OCI-LY1 (cell line): Measurements from ENCODE around the gene NEDD4L.

ENCODE experiments used
- H2AFZ ChIP-seq: fragments of 200-600 bp; sonication (generic), shearing (Covaris generic); 2 replicates; pipeline ENCODE4 v1.6.0; 2014; ENCODE audit warnings: antibody characterized with exemption, mild to moderate bottlenecking, low read length
- H3F3A ChIP-seq: fragments of 200-600 bp; sonication (generic), shearing (Covaris generic); 2 replicates; pipeline ENCODE4 v1.6.0; 2014; ENCODE audit warnings: mild to moderate bottlenecking, antibody characterized with exemption, low read length, moderate library complexity; ENCODE audit not compliant: insufficient read depth
- H3K27ac ChIP-seq: fragments of 200-600 bp; sonication (generic); 2 replicates; pipeline ENCODE4 v1.5.1; 2014; ENCODE audit warnings: low read length, mixed run types, mild to moderate bottlenecking, low read depth; ENCODE audit not compliant: poor library complexity, severe bottlenecking
- H3K27me3 ChIP-seq: fragments of 200-600 bp; sonication (generic); 2 replicates; pipeline ENCODE4 v1.6.0; 2014; ENCODE audit warnings: antibody characterized with exemption, mild to moderate bottlenecking, low read length, moderate library complexity; ENCODE audit not compliant: insufficient read depth
- H3K36me3 ChIP-seq: fragments of 200-600 bp; sonication (generic); 2 replicates; pipeline ENCODE4 v1.6.1; 2014; ENCODE audit warnings: mild to moderate bottlenecking, antibody characterized with exemption, low read length, moderate library complexity, mixed read lengths; ENCODE audit not compliant: insufficient read depth
- H3K4me1 ChIP-seq: fragments of 200-600 bp; sonication (generic); 2 replicates; pipeline ENCODE4 v1.5.1; 2014; ENCODE audit warnings: mild to moderate bottlenecking, low read length, moderate library complexity; ENCODE audit not compliant: insufficient read depth, severe bottlenecking
- H3K4me2 ChIP-seq: fragments of 200-600 bp; sonication (generic), shearing (Covaris generic); 2 replicates; pipeline ENCODE4 v1.6.1; 2014; ENCODE audit warnings: low read length
- H3K4me3 ChIP-seq: fragments of 200-600 bp; sonication (generic); 2 replicates; pipeline ENCODE4 v1.5.1; 2014; ENCODE audit warnings: low read length, low read depth, mild to moderate bottlenecking, mixed read lengths; ENCODE audit not compliant: poor library complexity, severe bottlenecking
- H3K79me2 ChIP-seq: fragments of 200-600 bp; shearing (Covaris generic); 2 replicates; pipeline ENCODE4 v1.6.1; 2016; ENCODE audit warnings: mixed run types, low read length, mixed read lengths; ENCODE audit not compliant: insufficient read depth
- H3K9ac ChIP-seq: fragments of 200-600 bp; sonication (generic), shearing (Covaris generic); 2 replicates; pipeline ENCODE4 v1.6.1; 2014; ENCODE audit warnings: mild to moderate bottlenecking, low read length, mixed read lengths
- H3K9me2 ChIP-seq: fragments of 200-600 bp; sonication (generic), shearing (Covaris generic); 2 replicates; pipeline ENCODE4 v1.6.1; 2014; ENCODE audit warnings: low read depth, mild to moderate bottlenecking, low read length, mixed read lengths
- H3K9me3 ChIP-seq: fragments of 200-600 bp; shearing (Covaris generic); 2 replicates; pipeline ENCODE4 v1.6.1; 2014; ENCODE audit warnings: low read length, mixed read lengths
- H4K20me1 ChIP-seq: fragments of 200-600 bp; sonication (generic), shearing (Covaris generic); 2 replicates; pipeline ENCODE4 v1.6.0; 2016; ENCODE audit warnings: mild to moderate bottlenecking, low read length; ENCODE audit not compliant: insufficient read depth
- CTCF ChIP-seq: fragments of 200-600 bp; sonication (generic), shearing (Covaris generic); IDR thresholded peaks from 2 replicates; pipeline ENCODE4 v1.5.1; 2017; ENCODE audit warnings: mild to moderate bottlenecking, antibody characterized with exemption, low read length, moderate library complexity, mixed read lengths
- EZH2 ChIP-seq: fragments of 200-600 bp; sonication (generic), shearing (Covaris generic); IDR thresholded peaks from 2 replicates; pipeline ENCODE4 v1.8.0; 2017; ENCODE audit warnings: borderline replicate concordance, mixed run types, mild to moderate bottlenecking, antibody characterized with exemption, low read length, moderate library complexity, mixed read lengths

The NEDD4L gene

GRCh38 chr18:58058720-58059119 is 14.7 kb downstream of the NEDD4L start:
- no peaks in the 10 kb centered on the region for H3K4me1 ChIP-seq
- no peaks in the 10 kb centered on the region for H3K9me2 ChIP-seq
- H3K9ac ChIP-seq = no peak overlapping the region
- H3K27me3 ChIP-seq = peaks cover 6% of the 10 kb centered on the region; the same call in 1 of the 2 replicates
- H3K4me3 ChIP-seq = no peak overlapping the region
- H3K27ac ChIP-seq = no peak overlapping the region
- no peaks in the 10 kb centered on the region for H3K9me3 ChIP-seq
- TF ChIP-seq CTCF (no peak), EZH2 (no peak)
- H3K36me3 ChIP-seq = no peaks in the 10 kb centered on the region
- no peak overlapping the region for H2AFZ ChIP-seq
- no peaks in the 10 kb centered on the region for H3F3A ChIP-seq
- H3K79me2 ChIP-seq = no peaks in the 10 kb centered on the region
- H4K20me1 ChIP-seq = no peaks in the 10 kb centered on the region
- H3K4me2 ChIP-seq = no peak overlapping the region

GRCh38 chr18:58060254-58060653 is 16.2 kb downstream of the NEDD4L start:
- Histone ChIP-seq H3K4me1 (no peaks in the 10 kb centered on the region), H2AFZ (no peak overlapping the region), H3F3A (no peaks in the 10 kb centered on the region), H3K79me2 (no peaks in the 10 kb centered on the region), H3K36me3 (no peaks in the 10 kb centered on the region), H3K9ac (no peak overlapping the region), H4K20me1 (no peaks in the 10 kb centered on the region), H3K4me2 (no peak overlapping the region), H3K4me3 (no peak overlapping the region), H3K27me3 (0 out of 2 replicates have a peak, but pooled peaks cover 2% of the 10 kb centered on the region), H3K9me3 (no peaks in the 10 kb centered on the region), H3K9me2 (no peaks in the 10 kb centered on the region), H3K27ac (no peak overlapping the region)
- no peak for TF ChIP-seq CTCF
- no peak for TF ChIP-seq EZH2

DNA sequence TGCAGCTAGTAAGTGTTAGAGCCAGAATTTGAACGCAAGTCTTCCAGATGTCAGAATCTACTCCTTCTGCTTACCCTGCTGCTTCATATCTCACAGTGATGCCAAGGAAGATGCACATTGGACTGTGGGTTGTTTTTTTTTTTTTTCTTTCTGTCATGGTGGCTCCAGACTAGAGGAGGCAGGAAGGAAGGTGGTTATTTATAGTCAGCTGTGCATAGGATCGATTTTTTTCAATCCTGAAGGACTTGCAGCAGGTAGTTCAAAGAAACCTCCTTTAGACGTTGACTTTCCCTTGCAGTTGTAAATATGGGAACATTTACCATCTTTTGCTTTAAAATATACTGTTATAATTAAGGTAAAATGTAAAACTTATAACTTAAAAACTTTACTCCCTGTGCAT is 17.3 kb downstream of the NEDD4L start:
- Histone ChIP-seq H3K9me3 (no peaks in the 10 kb centered on the region), H4K20me1 (no peaks in the 10 kb centered on the region), H3K36me3 (no peaks in the 10 kb centered on the region), H3F3A (no peaks in the 10 kb centered on the region), H2AFZ (no peak overlapping the region), H3K9me2 (no peaks in the 10 kb centered on the region), H3K4me2 (no peak overlapping the region), H3K9ac (no peak overlapping the region), H3K27ac (no peak overlapping the region), H3K4me1 (no peaks in the 10 kb centered on the region), H3K4me3 (no peak overlapping the region), H3K27me3 (0 out of 2 replicates have a peak, but pooled peaks cover 4% of the 10 kb centered on the region), H3K79me2 (no peaks in the 10 kb centered on the region)
- no peak for TF ChIP-seq CTCF
- TF ChIP-seq EZH2 = no peak
